ENCODE results near the gene PHYHD1. TPM values are rescaled to one million over a fixed set of nuclear protein-coding genes. Genes with fewer than 3 reads are reported as not detected.

PHYHD1 gene
- polyA plus RNA-seq, 1 of the 3 experiments (the other 2 are of a cell fraction), result not detected

- peaks cover 90% of the 10 kb centered on the region for H3K79me2 ChIP-seq (ENCODE audit: insufficient read depth)
- no peaks in the 10 kb centered on the region for H3K9me3 ChIP-seq
- H3K4me1 ChIP-seq (ENCODE audit: control insufficient read depth in 1 of 2, insufficient read depth in 2 of 2, low read depth in 1 of 2, low read length in 1 of 2), result peaks cover 10 to 16% of the 10 kb centered on the region in 2 experiments; a peak in 2 of 4 replicates
- no peaks in the 10 kb centered on the region for H3K9me2 ChIP-seq
- H4K20me1 ChIP-seq (ENCODE audit: insufficient read depth), result no peaks in the 10 kb centered on the region
- H3K9ac ChIP-seq, result peak within 1 kb of the TSS; percentile 94
- POLR2A ChIA-PET, result interaction anchor here (1.0 kb wide), 1 partner anchor 46 kb away, joined by 4 read pairs; no protein-coding TSS in a partner anchor
- CTCF ChIA-PET, result interaction anchor here (0.6 to 5.9 kb wide), 7 partner anchors 11 to 443 kb away, joined by 3 to 47 read pairs (median 7); partner anchors contain the start of genes DOLK, ENDOG and NUP188
- H3K4me2 ChIP-seq, result peak within 1 kb of the TSS; percentile 85
- no peaks in the 10 kb centered on the region for H3K27me3 ChIP-seq (ENCODE audit: insufficient read depth)
- H3K36me3 ChIP-seq (replicated peaks in 1 of 2; ENCODE audit: control insufficient read depth in 1 of 2, insufficient read depth in 2 of 2, low read length in 1 of 2), result peaks cover 8 to 10% of the 10 kb centered on the region in 2 experiments
- H3F3A ChIP-seq (replicated peaks; ENCODE audit: insufficient read depth), result peaks cover 15% of the 10 kb centered on the region
- DNase-seq, result peak; percentile 95
- peak within 1 kb of the TSS; percentile 76 to 81 for H3K27ac ChIP-seq (ENCODE audit: low read depth in 2 of 2, low read length in 1 of 2)
- WGBS (ENCODE audit: low lambda C conversion rate), result 3% methylated on average over 28 of the region's 70 CpGs
- peak within 1 kb of the TSS; percentile 87 to 100 for H3K4me3 ChIP-seq (ENCODE audit: low read depth in 2 of 2, low read length in 1 of 2)
- H2AFZ ChIP-seq (ENCODE audit: low read depth), result peak within 1 kb of the TSS; percentile 95
- TF ChIP-seq TAF1 (IDR thresholded peaks at IDR 0.05; ENCODE audit: borderline replicate concordance, low read depth, low read length) (peak; percentile 90), EZH2phosphoT487 (IDR thresholded peaks at IDR 0.05; ENCODE audit: borderline replicate concordance, low read depth) (no peak), GABPA (IDR thresholded peaks at IDR 0.05; ENCODE audit: low read depth) (peak; percentile 82), ELF1 (IDR thresholded peaks at IDR 0.05) (peak; percentile 98), RAD21 (IDR thresholded peaks at IDR 0.05; ENCODE audit: low read length) (no peak), NRF1 (IDR thresholded peaks at IDR 0.05; ENCODE audit: low read depth, low read length) (peak; percentile 3; the same call in 1 of the 2 replicates), JUND (IDR thresholded peaks at IDR 0.05) (peak; percentile 32; the same call in 1 of the 2 replicates), SMC3 (IDR thresholded peaks at IDR 0.05; ENCODE audit: low read depth, low read length) (no peak), GATA2 (CRISPR knock-in tag; IDR thresholded peaks at IDR 0.05) (no peak), YY1 (IDR thresholded peaks at IDR 0.05; ENCODE audit: low read depth) (peak; percentile 97), SIN3A (IDR thresholded peaks at IDR 0.05; ENCODE audit: borderline replicate concordance, low read depth, low read length) (peak; percentile 53; the same call in 1 of the 2 replicates), FOSL2 (IDR thresholded peaks at IDR 0.05; ENCODE audit: borderline replicate concordance, low read depth) (no peak), POLR2AphosphoS5 (IDR thresholded peaks at IDR 0.05; ENCODE audit: low read depth, low read length) (peak; percentile 45), EP300 (IDR thresholded peaks at IDR 0.05; ENCODE audit: borderline replicate concordance in 1 of 2, low read depth in 1 of 2, low read length in 1 of 2) (no peak), REST (IDR thresholded peaks at IDR 0.05; ENCODE audit: low read depth, low read length) (peak; percentile 32; the same call in 1 of the 2 replicates), CHD2 (IDR thresholded peaks at IDR 0.05; ENCODE audit: low read length, partially characterized antibody) (no peak), FOXJ3 (CRISPR knock-in tag; IDR thresholded peaks at IDR 0.05) (no peak)
- TF ChIP-seq, protein P1, sequence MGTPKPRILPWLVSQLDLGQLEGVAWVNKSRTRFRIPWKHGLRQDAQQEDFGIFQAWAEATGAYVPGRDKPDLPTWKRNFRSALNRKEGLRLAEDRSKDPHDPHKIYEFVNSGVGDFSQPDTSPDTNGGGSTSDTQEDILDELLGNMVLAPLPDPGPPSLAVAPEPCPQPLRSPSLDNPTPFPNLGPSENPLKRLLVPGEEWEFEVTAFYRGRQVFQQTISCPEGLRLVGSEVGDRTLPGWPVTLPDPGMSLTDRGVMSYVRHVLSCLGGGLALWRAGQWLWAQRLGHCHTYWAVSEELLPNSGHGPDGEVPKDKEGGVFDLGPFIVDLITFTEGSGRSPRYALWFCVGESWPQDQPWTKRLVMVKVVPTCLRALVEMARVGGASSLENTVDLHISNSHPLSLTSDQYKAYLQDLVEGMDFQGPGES (IDR thresholded peaks at IDR 0.05; ENCODE audit: low read depth, low read length), result no peak
- TF ChIP-seq, protein P2, sequence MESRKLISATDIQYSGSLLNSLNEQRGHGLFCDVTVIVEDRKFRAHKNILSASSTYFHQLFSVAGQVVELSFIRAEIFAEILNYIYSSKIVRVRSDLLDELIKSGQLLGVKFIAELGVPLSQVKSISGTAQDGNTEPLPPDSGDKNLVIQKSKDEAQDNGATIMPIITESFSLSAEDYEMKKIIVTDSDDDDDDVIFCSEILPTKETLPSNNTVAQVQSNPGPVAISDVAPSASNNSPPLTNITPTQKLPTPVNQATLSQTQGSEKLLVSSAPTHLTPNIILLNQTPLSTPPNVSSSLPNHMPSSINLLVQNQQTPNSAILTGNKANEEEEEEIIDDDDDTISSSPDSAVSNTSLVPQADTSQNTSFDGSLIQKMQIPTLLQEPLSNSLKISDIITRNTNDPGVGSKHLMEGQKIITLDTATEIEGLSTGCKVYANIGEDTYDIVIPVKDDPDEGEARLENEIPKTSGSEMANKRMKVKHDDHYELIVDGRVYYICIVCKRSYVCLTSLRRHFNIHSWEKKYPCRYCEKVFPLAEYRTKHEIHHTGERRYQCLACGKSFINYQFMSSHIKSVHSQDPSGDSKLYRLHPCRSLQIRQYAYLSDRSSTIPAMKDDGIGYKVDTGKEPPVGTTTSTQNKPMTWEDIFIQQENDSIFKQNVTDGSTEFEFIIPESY (IDR thresholded peaks at IDR 0.05; ENCODE audit: borderline replicate concordance, low read depth), result no peak
- TF ChIP-seq, protein P3, sequence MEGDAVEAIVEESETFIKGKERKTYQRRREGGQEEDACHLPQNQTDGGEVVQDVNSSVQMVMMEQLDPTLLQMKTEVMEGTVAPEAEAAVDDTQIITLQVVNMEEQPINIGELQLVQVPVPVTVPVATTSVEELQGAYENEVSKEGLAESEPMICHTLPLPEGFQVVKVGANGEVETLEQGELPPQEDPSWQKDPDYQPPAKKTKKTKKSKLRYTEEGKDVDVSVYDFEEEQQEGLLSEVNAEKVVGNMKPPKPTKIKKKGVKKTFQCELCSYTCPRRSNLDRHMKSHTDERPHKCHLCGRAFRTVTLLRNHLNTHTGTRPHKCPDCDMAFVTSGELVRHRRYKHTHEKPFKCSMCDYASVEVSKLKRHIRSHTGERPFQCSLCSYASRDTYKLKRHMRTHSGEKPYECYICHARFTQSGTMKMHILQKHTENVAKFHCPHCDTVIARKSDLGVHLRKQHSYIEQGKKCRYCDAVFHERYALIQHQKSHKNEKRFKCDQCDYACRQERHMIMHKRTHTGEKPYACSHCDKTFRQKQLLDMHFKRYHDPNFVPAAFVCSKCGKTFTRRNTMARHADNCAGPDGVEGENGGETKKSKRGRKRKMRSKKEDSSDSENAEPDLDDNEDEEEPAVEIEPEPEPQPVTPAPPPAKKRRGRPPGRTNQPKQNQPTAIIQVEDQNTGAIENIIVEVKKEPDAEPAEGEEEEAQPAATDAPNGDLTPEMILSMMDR (IDR thresholded peaks at IDR 0.05), result no peak
- TF ChIP-seq, protein P4, sequence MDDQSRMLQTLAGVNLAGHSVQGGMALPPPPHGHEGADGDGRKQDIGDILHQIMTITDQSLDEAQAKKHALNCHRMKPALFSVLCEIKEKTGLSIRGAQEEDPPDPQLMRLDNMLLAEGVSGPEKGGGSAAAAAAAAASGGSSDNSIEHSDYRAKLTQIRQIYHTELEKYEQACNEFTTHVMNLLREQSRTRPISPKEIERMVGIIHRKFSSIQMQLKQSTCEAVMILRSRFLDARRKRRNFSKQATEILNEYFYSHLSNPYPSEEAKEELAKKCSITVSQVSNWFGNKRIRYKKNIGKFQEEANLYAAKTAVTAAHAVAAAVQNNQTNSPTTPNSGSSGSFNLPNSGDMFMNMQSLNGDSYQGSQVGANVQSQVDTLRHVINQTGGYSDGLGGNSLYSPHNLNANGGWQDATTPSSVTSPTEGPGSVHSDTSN (IDR thresholded peaks at IDR 0.05), result no peak; the same call in 1 of the 2 replicates
- TF ChIP-seq, protein P5, sequence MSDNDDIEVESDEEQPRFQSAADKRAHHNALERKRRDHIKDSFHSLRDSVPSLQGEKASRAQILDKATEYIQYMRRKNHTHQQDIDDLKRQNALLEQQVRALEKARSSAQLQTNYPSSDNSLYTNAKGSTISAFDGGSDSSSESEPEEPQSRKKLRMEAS (IDR thresholded peaks at IDR 0.05; ENCODE audit: low read depth), result peak; percentile 89; the same call in 1 of the 2 replicates
These were observed 38.7 kb upstream of the PHYHD1 start, which contains the start of the genes KYAT1 and LRRC8A for GRCh38 chr9:128881884-128882676. KYAT1 (minus strand) TSS chr9:128881950; CDS start chr9:128845405, 36,545 bp downstream. LRRC8A (plus strand) TSS chr9:128882133; CDS start chr9:128907165, 25,032 bp downstream.

All from SK-N-SH (cell line).